OCI-LY1 (cell line): ENCODE measurements around the gene TMEM253.

Source experiments
- CTCF ChIP-seq: fragments of 200-600 bp; sonication (generic), shearing (Covaris generic); IDR thresholded peaks from 2 replicates; pipeline ENCODE4 v1.5.1; 2017; ENCODE audit warnings: mild to moderate bottlenecking, antibody characterized with exemption, low read length, moderate library complexity, mixed read lengths
- EZH2 ChIP-seq: fragments of 200-600 bp; sonication (generic), shearing (Covaris generic); IDR thresholded peaks from 2 replicates; pipeline ENCODE4 v1.8.0; 2017; ENCODE audit warnings: borderline replicate concordance, mixed run types, mild to moderate bottlenecking, antibody characterized with exemption, low read length, moderate library complexity, mixed read lengths

- TF ChIP-seq CTCF (no peak), EZH2 (no peak)
These were observed 1.9 kb downstream of the TMEM253 start for GRCh38 chr14:21102521-21103410.
